ENCODE measurements around the gene SAMD10.

Gene SAMD10

GRCh38 chr20:63968928-63969760 is 10.3 kb downstream of the SAMD10 start:
- ChIA-PET POLR2A (interaction anchor here (1.0 kb wide), 1 partner anchor 10 kb away, joined by 3 read pairs; the partner anchor contains the start of gene SAMD10), CTCF (interaction anchor here (1.8 kb wide), 1 partner anchor 11 kb away, joined by 10 read pairs; the partner anchor contains the start of genes PRPF6 and SAMD10)
- no peak for DNase-seq (ENCODE audit: extremely low spot score)
- TF ChIP-seq CTCF (IDR thresholded peaks at IDR 0.05; ENCODE audit: control extremely low read depth, extremely low read depth, low read depth, missing control alignments), result no peak

- POLR2A ChIA-PET, result interaction anchor here (1.0 kb wide), 1 partner anchor 11 kb away, joined by 3 read pairs; the partner anchor contains the start of gene SAMD10
- CTCF ChIA-PET, result interaction anchor here (1.8 kb wide), 1 partner anchor 12 kb away, joined by 10 read pairs; the partner anchor contains the start of genes PRPF6 and SAMD10
- no peak for TF ChIP-seq CTCF (IDR thresholded peaks at IDR 0.05; ENCODE audit: control extremely low read depth, extremely low read depth, low read depth, missing control alignments)
- no peak for DNase-seq (ENCODE audit: extremely low spot score)
Observed at GRCh38 chr20:63968136-63968927, 11.1 kb downstream of the SAMD10 start.

GRCh38 chr20:63967330-63968135 is 11.9 kb downstream of the SAMD10 start:
- ChIA-PET CTCF (interaction anchor here (1.8 kb wide), 1 partner anchor 13 kb away, joined by 10 read pairs; the partner anchor contains the start of genes PRPF6 and SAMD10), POLR2A (interaction anchor here (1.0 kb wide), 1 partner anchor 12 kb away, joined by 3 read pairs; the partner anchor contains the start of gene SAMD10)
- DNase-seq (ENCODE audit: extremely low spot score), result no peak
- no peak for TF ChIP-seq CTCF (IDR thresholded peaks at IDR 0.05; ENCODE audit: control extremely low read depth, extremely low read depth, low read depth, missing control alignments)

- no peak for TF ChIP-seq CTCF (IDR thresholded peaks at IDR 0.05; ENCODE audit: control extremely low read depth, extremely low read depth, low read depth, missing control alignments)
- ChIA-PET POLR2A (no interaction called here), CTCF (interaction anchor here (0.8 kb wide), 1 partner anchor 9 kb away, joined by 4 read pairs; no protein-coding TSS in a partner anchor)
- DNase-seq (ENCODE audit: extremely low spot score), result no peak
Observed at GRCh38 chr20:63966944-63967322, 12.5 kb downstream of the SAMD10 start.

- CTCF ChIA-PET, result interaction anchor here (0.8 kb wide), 1 partner anchor 9 kb away, joined by 4 read pairs; no protein-coding TSS in a partner anchor
- no peak for TF ChIP-seq CTCF (IDR thresholded peaks at IDR 0.05; ENCODE audit: control extremely low read depth, extremely low read depth, low read depth, missing control alignments)
- DNase-seq (ENCODE audit: extremely low spot score), result no peak
- POLR2A ChIA-PET, result no interaction called here
Observed at GRCh38 chr20:63966172-63966943, 13.1 kb downstream of the SAMD10 start.
